ENCODE data around the gene SLC4A7. TPM values are rescaled to one million over a fixed set of nuclear protein-coding genes. Genes with fewer than 3 reads are reported as not detected.

The SLC4A7 gene
- total and polyA plus RNA-seq, 9 of the 15 experiments (the other 6 are each of a cell fraction or from before 2014, with no cell fraction given) = 1.7 to 13.6 (median 8.0) TPM

GRCh38 chr3:27454461-27454860 is 29.7 kb downstream of the SLC4A7 start (continued):
- no peak for TF ChIP-seq SAFB (IDR thresholded peaks at IDR 0.05; ENCODE audit: borderline replicate concordance, low read depth, low read length)
- TF ChIP-seq LARP7 (IDR thresholded peaks at IDR 0.05) = no peak

GRCh38 chr3:27452368-27453090 is 31.7 kb downstream of the SLC4A7 start:
- Histone ChIP-seq H3K27me3 (ENCODE audit: control insufficient read depth in 2 of 2, insufficient read depth in 2 of 2, low read length in 2 of 2) (no peaks in the 10 kb centered on the region), H3K79me2 (ENCODE audit: control insufficient read depth, insufficient read depth, low read length) (no peaks in the 10 kb centered on the region), H3K9me3 (replicated peaks; ENCODE audit: control insufficient read depth, insufficient read depth, low read depth, low read length) (no peaks in the 10 kb centered on the region), H3K4me1 (replicated peaks in 1 of 2; ENCODE audit: control insufficient read depth in 2 of 2, insufficient read depth in 2 of 2, low read length in 2 of 2) (no peaks in the 10 kb centered on the region), H3K9me1 (ENCODE audit: control insufficient read depth, insufficient read depth, low read length) (no peaks in the 10 kb centered on the region), H3K36me3 (ENCODE audit: control insufficient read depth, insufficient read depth, low read length) (no peaks in the 10 kb centered on the region), H3K9ac (ENCODE audit: insufficient read depth in 1 of 2, low read depth in 2 of 2, low read length in 2 of 2) (no peak overlapping the region), H3K4me2 (ENCODE audit: insufficient read depth, low read length) (no peak overlapping the region), H3K27ac (ENCODE audit: extremely low read depth, low read depth, low read length) (no peak overlapping the region), H3K4me3 (no peak overlapping the region), H4K20me1 (replicated peaks; ENCODE audit: control insufficient read depth, insufficient read depth, low read length) (no peaks in the 10 kb centered on the region), H2AFZ (ENCODE audit: low read depth, low read length) (no peak overlapping the region)
- intact Hi-C loops (cut with micrococcal nuclease) = no loop called here
- TF ChIP-seq ZNF436 (CRISPR knock-in tag; IDR thresholded peaks at IDR 0.05) (no peak), ZBTB11 (CRISPR knock-in tag; IDR thresholded peaks at IDR 0.05) (no peak), MED1 (CRISPR knock-in tag; IDR thresholded peaks at IDR 0.05; ENCODE audit: borderline replicate concordance) (no peak), PTTG1 (tag; IDR thresholded peaks at IDR 0.05; ENCODE audit: low read depth) (no peak), ZNF76 (CRISPR knock-in tag; IDR thresholded peaks at IDR 0.05; ENCODE audit: borderline replicate concordance) (no peak), RAD51 (IDR thresholded peaks at IDR 0.05; ENCODE audit: borderline replicate concordance, low read depth) (no peak), NBN (IDR thresholded peaks at IDR 0.05; ENCODE audit: low read depth) (no peak), HDAC8 (tag; IDR thresholded peaks at IDR 0.05) (no peak), ATF7 (IDR thresholded peaks at IDR 0.05) (no peak), SRSF3 (IDR thresholded peaks at IDR 0.05; ENCODE audit: insufficient read depth, low read length) (no peak)
- TF ChIP-seq, protein P1, sequence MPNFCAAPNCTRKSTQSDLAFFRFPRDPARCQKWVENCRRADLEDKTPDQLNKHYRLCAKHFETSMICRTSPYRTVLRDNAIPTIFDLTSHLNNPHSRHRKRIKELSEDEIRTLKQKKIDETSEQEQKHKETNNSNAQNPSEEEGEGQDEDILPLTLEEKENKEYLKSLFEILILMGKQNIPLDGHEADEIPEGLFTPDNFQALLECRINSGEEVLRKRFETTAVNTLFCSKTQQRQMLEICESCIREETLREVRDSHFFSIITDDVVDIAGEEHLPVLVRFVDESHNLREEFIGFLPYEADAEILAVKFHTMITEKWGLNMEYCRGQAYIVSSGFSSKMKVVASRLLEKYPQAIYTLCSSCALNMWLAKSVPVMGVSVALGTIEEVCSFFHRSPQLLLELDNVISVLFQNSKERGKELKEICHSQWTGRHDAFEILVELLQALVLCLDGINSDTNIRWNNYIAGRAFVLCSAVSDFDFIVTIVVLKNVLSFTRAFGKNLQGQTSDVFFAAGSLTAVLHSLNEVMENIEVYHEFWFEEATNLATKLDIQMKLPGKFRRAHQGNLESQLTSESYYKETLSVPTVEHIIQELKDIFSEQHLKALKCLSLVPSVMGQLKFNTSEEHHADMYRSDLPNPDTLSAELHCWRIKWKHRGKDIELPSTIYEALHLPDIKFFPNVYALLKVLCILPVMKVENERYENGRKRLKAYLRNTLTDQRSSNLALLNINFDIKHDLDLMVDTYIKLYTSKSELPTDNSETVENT (CRISPR knock-in tag; IDR thresholded peaks at IDR 0.05) = no peak
- TF ChIP-seq, protein P2, sequence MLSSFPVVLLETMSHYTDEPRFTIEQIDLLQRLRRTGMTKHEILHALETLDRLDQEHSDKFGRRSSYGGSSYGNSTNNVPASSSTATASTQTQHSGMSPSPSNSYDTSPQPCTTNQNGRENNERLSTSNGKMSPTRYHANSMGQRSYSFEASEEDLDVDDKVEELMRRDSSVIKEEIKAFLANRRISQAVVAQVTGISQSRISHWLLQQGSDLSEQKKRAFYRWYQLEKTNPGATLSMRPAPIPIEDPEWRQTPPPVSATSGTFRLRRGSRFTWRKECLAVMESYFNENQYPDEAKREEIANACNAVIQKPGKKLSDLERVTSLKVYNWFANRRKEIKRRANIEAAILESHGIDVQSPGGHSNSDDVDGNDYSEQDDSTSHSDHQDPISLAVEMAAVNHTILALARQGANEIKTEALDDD (IDR thresholded peaks at IDR 0.05) = no peak
- in situ Hi-C loops (cut with MboI) = no loop called here
- CTCF ChIA-PET (ENCODE audit: low intra/inter-chr PET ratio) = no interaction called here
- POLR2A ChIA-PET = interaction anchor here (0.7 kb wide), 1 partner anchor 15 kb away, joined by 3 read pairs; no protein-coding TSS in a partner anchor
- ATAC-seq (no peak), FAIRE-seq (no peak), DNase-seq (ENCODE audit: extremely low read depth in 1 of 4, low spot score in 3 of 4) (no peak)
- no TSS peak for BruUV-seq (replicated peaks)
- 25% methylated on average over 1 of the region's 1 CpG for WGBS (ENCODE audit: insufficient coverage, low coverage, missing lambda C conversion rate)
